ENCODE measurements around the gene ADH1B. TPM values are rescaled to one million over a fixed set of nuclear protein-coding genes. Genes with fewer than 3 reads are reported as not detected.

The ADH1B gene
- total RNA-seq, 1 experiment from 2014 or later, result not detected

GRCh38 chr4:99310389-99310788 is 10.8 kb downstream of the ADH1B start:
- no peaks in the 10 kb centered on the region for H3K4me1 ChIP-seq (ENCODE audit: insufficient read depth, low read length)
- H3K9me2 ChIP-seq (replicated peaks; ENCODE audit: low read length), result no peaks in the 10 kb centered on the region
- POLR2A ChIA-PET (ENCODE audit: unreplicated experiment), result no interaction called here
- H3K79me2 ChIP-seq (ENCODE audit: low read length), result no peaks in the 10 kb centered on the region
- H3K27ac ChIP-seq (ENCODE audit: low read length), result no peak overlapping the region
- H3K27me3 ChIP-seq (ENCODE audit: low read length), result peaks cover 3% of the 10 kb centered on the region
- TF ChIP-seq EZH2phosphoT487 (IDR thresholded peaks at IDR 0.05; ENCODE audit: borderline replicate concordance, low read length) (no peak), EZH2 (IDR thresholded peaks at IDR 0.05; ENCODE audit: low read length, unreplicated experiment) (no peak), CTCF (conservative IDR thresholded peaks at IDR 0.05; ENCODE audit: low read depth, low read length) (no peak)
- no TSS peak for BruUV-seq (replicated peaks)
- H3K9ac ChIP-seq (ENCODE audit: low read length), result no peak overlapping the region
- H3K36me3 ChIP-seq (ENCODE audit: low read depth, low read length), result no peaks in the 10 kb centered on the region
- H4K20me1 ChIP-seq (ENCODE audit: low read length), result no peaks in the 10 kb centered on the region
- CTCF ChIA-PET, result no interaction called here
- H3K4me2 ChIP-seq (ENCODE audit: low read length), result no peak overlapping the region
- H3K4me3 ChIP-seq (ENCODE audit: low read length), result no peak overlapping the region
- H2AFZ ChIP-seq (ENCODE audit: low read length), result no peak overlapping the region
- DNase-seq (no peak), ATAC-seq (no peak)
- no peaks in the 10 kb centered on the region for H3F3A ChIP-seq (ENCODE audit: low read length, unreplicated experiment)
- intact Hi-C loops (cut with micrococcal nuclease), result no loop called here
- no peaks in the 10 kb centered on the region for H3K9me3 ChIP-seq (ENCODE audit: low read length)

GRCh38 chr4:99305638-99306400 is 15.4 kb downstream of the ADH1B start:
- no peaks in the 10 kb centered on the region for H3K9me3 ChIP-seq (ENCODE audit: low read length)
- ChIA-PET CTCF (no interaction called here), POLR2A (ENCODE audit: unreplicated experiment) (no interaction called here)
- no TSS peak for BruUV-seq (replicated peaks)
- no peaks in the 10 kb centered on the region for H3K4me1 ChIP-seq (ENCODE audit: insufficient read depth, low read length)
- intact Hi-C loops (cut with micrococcal nuclease), result no loop called here
- H4K20me1 ChIP-seq (ENCODE audit: low read length), result no peaks in the 10 kb centered on the region
- H3K27me3 ChIP-seq (ENCODE audit: low read length), result peaks cover 3% of the 10 kb centered on the region
- H3K9ac ChIP-seq (ENCODE audit: low read length), result no peak overlapping the region
- no peaks in the 10 kb centered on the region for H3K9me2 ChIP-seq (replicated peaks; ENCODE audit: low read length)
- H3K79me2 ChIP-seq (ENCODE audit: low read length), result no peaks in the 10 kb centered on the region
- no peak overlapping the region for H3K4me3 ChIP-seq (ENCODE audit: low read length)
- DNase-seq (no peak), ATAC-seq (no peak)
- no peaks in the 10 kb centered on the region for H3K36me3 ChIP-seq (ENCODE audit: low read depth, low read length)
- TF ChIP-seq EZH2phosphoT487 (IDR thresholded peaks at IDR 0.05; ENCODE audit: borderline replicate concordance, low read length) (no peak), CTCF (conservative IDR thresholded peaks at IDR 0.05; ENCODE audit: low read depth, low read length) (no peak), EZH2 (IDR thresholded peaks at IDR 0.05; ENCODE audit: low read length, unreplicated experiment) (no peak)
- H3F3A ChIP-seq (ENCODE audit: low read length, unreplicated experiment), result no peaks in the 10 kb centered on the region
- H2AFZ ChIP-seq (ENCODE audit: low read length), result no peak overlapping the region
- H3K27ac ChIP-seq (ENCODE audit: low read length), result no peak overlapping the region
- no peak overlapping the region for H3K4me2 ChIP-seq (ENCODE audit: low read length)

- no peak overlapping the region for H3K9ac ChIP-seq (ENCODE audit: low read length)
- no peaks in the 10 kb centered on the region for H3F3A ChIP-seq (ENCODE audit: low read length, unreplicated experiment)
- ChIA-PET POLR2A (ENCODE audit: unreplicated experiment) (no interaction called here), CTCF (no interaction called here)
- intact Hi-C loops (cut with micrococcal nuclease), result no loop called here
- H3K9me2 ChIP-seq (replicated peaks; ENCODE audit: low read length), result no peaks in the 10 kb centered on the region
- H3K4me1 ChIP-seq (ENCODE audit: insufficient read depth, low read length), result no peaks in the 10 kb centered on the region
- no peaks in the 10 kb centered on the region for H3K79me2 ChIP-seq (ENCODE audit: low read length)
- ATAC-seq (no peak), DNase-seq (no peak)
- no peak overlapping the region for H3K27ac ChIP-seq (ENCODE audit: low read length)
- H2AFZ ChIP-seq (ENCODE audit: low read length), result no peak overlapping the region
- no peaks in the 10 kb centered on the region for H3K9me3 ChIP-seq (ENCODE audit: low read length)
- no peaks in the 10 kb centered on the region for H3K36me3 ChIP-seq (ENCODE audit: low read depth, low read length)
- BruUV-seq (replicated peaks), result no TSS peak
- H3K4me2 ChIP-seq (ENCODE audit: low read length), result no peak overlapping the region
- H3K4me3 ChIP-seq (ENCODE audit: low read length), result no peak overlapping the region
- no peaks in the 10 kb centered on the region for H3K27me3 ChIP-seq (ENCODE audit: low read length)
- TF ChIP-seq EZH2 (IDR thresholded peaks at IDR 0.05; ENCODE audit: low read length, unreplicated experiment) (no peak), EZH2phosphoT487 (IDR thresholded peaks at IDR 0.05; ENCODE audit: borderline replicate concordance, low read length) (no peak), CTCF (conservative IDR thresholded peaks at IDR 0.05; ENCODE audit: low read depth, low read length) (no peak)
- no peaks in the 10 kb centered on the region for H4K20me1 ChIP-seq (ENCODE audit: low read length)
These were observed 19.6 kb downstream of the ADH1B start for GRCh38 chr4:99301376-99302164.
